Hepatocyte (in vitro differentiated cells): ENCODE data around the gene NEK10. TPM values are rescaled to one million over a fixed set of nuclear protein-coding genes. Genes with fewer than 3 reads are reported as not detected.

Source experiments
- DNase-seq: peaks from one replicate; pipeline ENCODE4 v3.0.0-alpha.2; 2016; ENCODE audit warnings: low spot score
- H2AFZ ChIP-seq: fragments of 200-600 bp; sonication (generic); 2 replicates; pipeline ENCODE4 v1.6.0; 2016; ENCODE audit warnings: antibody characterized with exemption, mild to moderate bottlenecking
- H3K27ac ChIP-seq: fragments of 200-600 bp; sonication (generic); 2 replicates; pipeline ENCODE4 v1.5.1; 2016; ENCODE audit warnings: mild to moderate bottlenecking
- H3K27me3 ChIP-seq: fragments of 200-600 bp; sonication (generic); 2 replicates; pipeline ENCODE4 v1.6.1; 2016
- H3K36me3 ChIP-seq: fragments of 200-600 bp; sonication (generic); replicated peaks from 2 replicates; pipeline ENCODE4 v1.5.1; 2016; ENCODE audit warnings: low read depth; ENCODE audit not compliant: insufficient read depth
- H3K4me1 ChIP-seq: fragments of 200-600 bp; sonication (generic); 2 replicates; pipeline ENCODE4 v1.5.1; 2016; ENCODE audit warnings: mild to moderate bottlenecking, moderate library complexity; ENCODE audit not compliant: insufficient read depth
- H3K4me2 ChIP-seq: fragments of 200-600 bp; sonication (generic); 2 replicates; pipeline ENCODE4 v1.6.0; 2016
- H3K4me3 ChIP-seq: fragments of 200-600 bp; sonication (generic); 2 replicates; pipeline ENCODE4 v1.5.1; 2016; ENCODE audit warnings: mild to moderate bottlenecking
- H3K79me2 ChIP-seq: fragments of 200-600 bp; sonication (generic); 2 replicates; pipeline ENCODE4 v1.6.0; 2017; ENCODE audit warnings: mild to moderate bottlenecking
- H3K9me2 ChIP-seq: fragments of 200-600 bp; sonication (generic); replicated peaks from 2 replicates; pipeline ENCODE4 v1.6.0; 2017; ENCODE audit warnings: mild to moderate bottlenecking; ENCODE audit not compliant: insufficient read depth
- H3K9me3 ChIP-seq: fragments of 200-600 bp; sonication (generic); 2 replicates; pipeline ENCODE4 v1.5.1; 2016; ENCODE audit warnings: low read depth, mild to moderate bottlenecking
- H4K20me1 ChIP-seq: fragments of 200-600 bp; sonication (generic); 2 replicates; pipeline ENCODE4 v1.6.0; 2016; ENCODE audit warnings: mild to moderate bottlenecking; ENCODE audit not compliant: insufficient read depth, poor library complexity, severe bottlenecking
- EZH2 ChIP-seq: fragments of 200-600 bp; sonication (generic); IDR thresholded peaks from 2 replicates; pipeline ENCODE4 v1.6.1; 2016; ENCODE audit warnings: antibody characterized with exemption, mild to moderate bottlenecking, borderline replicate concordance
- EZH2phosphoT487 ChIP-seq: fragments of 200-600 bp; sonication (generic); IDR thresholded peaks from one replicate; pipeline ENCODE4 v1.6.1; 2018; ENCODE audit warnings: antibody characterized with exemption, mild to moderate bottlenecking, low read depth, moderate library complexity; ENCODE audit not compliant: unreplicated experiment, severe bottlenecking
- WGBS: methylation state at CpG from one replicate; pipeline ENCODE4 v1.1.6; 2016; ENCODE audit warnings: low lambda C conversion rate; ENCODE audit errors: missing lambda C conversion rate; 5-methylcytosine and 5-hydroxymethylcytosine counted together
- polyA plus RNA-seq: library from polyadenylated mRNA; unstranded; fragments of >200 nt; fragmentation: Nextera tagmentation; extraction: Ambion mirVana; gene quantifications from 2 replicates; pipeline ENCODE4 v1.2.1, GENCODE V29; 2016
- total RNA-seq: library from RNA; depleted of rRNA; stranded (reverse); fragments of >200 nt; gene quantifications from 2 replicates; pipeline ENCODE4 v1.2.3, GENCODE V29; 2014
- TF ChIP-seq, protein P1 (sequence below): fragments of 200-600 bp; sonication (generic); IDR thresholded peaks from 2 replicates; pipeline ENCODE4 v1.5.1; 2016; ENCODE audit warnings: antibody characterized with exemption, mild to moderate bottlenecking; ENCODE audit not compliant: poor library complexity

NEK10 gene
- total and polyA plus RNA-seq, 2 experiments from 2014 or later = 0.13 to 2.0 TPM

DNA sequence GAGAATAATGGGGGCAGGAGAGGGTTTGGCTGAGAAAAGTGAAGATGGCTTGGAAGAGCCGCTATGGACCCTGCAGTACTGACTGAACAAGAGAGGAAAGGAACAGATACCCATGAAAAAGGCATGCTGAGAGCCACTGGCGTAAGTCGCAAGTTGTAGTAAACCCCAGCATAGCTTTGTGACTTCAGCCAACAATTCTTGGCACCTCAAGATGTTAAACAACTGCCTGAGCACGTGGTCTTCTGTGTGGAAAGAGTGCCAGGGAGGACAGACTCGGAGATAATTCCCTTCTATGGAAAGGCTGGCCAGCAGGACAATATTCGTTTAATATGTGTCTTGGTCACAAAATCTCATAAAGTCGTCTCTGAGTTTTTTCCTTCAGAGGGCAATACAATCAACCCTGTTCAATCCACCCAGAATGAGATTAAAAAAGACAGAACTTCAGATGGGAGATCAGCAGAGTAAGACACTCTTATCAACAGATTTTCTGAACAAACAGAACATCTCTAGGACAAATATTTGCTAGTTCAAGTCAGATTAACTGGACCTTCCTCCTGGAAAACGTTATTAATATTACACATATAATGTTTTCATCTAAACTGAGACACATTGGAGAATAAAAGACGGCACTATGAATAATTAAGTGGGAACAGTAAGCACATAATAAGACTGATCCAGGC is 49.2 kb downstream of the NEK10 start:
- DNase-seq = no peak
- no peak overlapping the region for H3K27ac ChIP-seq
- WGBS = 81% methylated on average over 9 of the region's 9 CpGs
- H3K27me3 ChIP-seq = no peaks in the 10 kb centered on the region
- H3K79me2 ChIP-seq = no peaks in the 10 kb centered on the region
- H3K4me2 ChIP-seq = no peak overlapping the region
- H3K4me3 ChIP-seq = no peak overlapping the region
- no peaks in the 10 kb centered on the region for H4K20me1 ChIP-seq
- H3K9me3 ChIP-seq = no peaks in the 10 kb centered on the region
- H3K4me1 ChIP-seq = no peaks in the 10 kb centered on the region
- TF ChIP-seq, protein P1, sequence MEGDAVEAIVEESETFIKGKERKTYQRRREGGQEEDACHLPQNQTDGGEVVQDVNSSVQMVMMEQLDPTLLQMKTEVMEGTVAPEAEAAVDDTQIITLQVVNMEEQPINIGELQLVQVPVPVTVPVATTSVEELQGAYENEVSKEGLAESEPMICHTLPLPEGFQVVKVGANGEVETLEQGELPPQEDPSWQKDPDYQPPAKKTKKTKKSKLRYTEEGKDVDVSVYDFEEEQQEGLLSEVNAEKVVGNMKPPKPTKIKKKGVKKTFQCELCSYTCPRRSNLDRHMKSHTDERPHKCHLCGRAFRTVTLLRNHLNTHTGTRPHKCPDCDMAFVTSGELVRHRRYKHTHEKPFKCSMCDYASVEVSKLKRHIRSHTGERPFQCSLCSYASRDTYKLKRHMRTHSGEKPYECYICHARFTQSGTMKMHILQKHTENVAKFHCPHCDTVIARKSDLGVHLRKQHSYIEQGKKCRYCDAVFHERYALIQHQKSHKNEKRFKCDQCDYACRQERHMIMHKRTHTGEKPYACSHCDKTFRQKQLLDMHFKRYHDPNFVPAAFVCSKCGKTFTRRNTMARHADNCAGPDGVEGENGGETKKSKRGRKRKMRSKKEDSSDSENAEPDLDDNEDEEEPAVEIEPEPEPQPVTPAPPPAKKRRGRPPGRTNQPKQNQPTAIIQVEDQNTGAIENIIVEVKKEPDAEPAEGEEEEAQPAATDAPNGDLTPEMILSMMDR = no peak
- no peak for TF ChIP-seq EZH2
- TF ChIP-seq EZH2phosphoT487 = no peak
- H3K9me2 ChIP-seq = no peaks in the 10 kb centered on the region
- H3K36me3 ChIP-seq = no peaks in the 10 kb centered on the region
- H2AFZ ChIP-seq = no peak overlapping the region

GRCh38 chr3:27319304-27319703 is 49.9 kb downstream of the NEK10 start:
- H2AFZ ChIP-seq = no peak overlapping the region
- H3K9me2 ChIP-seq = no peaks in the 10 kb centered on the region
- DNase-seq = no peak
- H3K4me2 ChIP-seq = no peak overlapping the region
- H3K27me3 ChIP-seq = no peaks in the 10 kb centered on the region
- H3K79me2 ChIP-seq = no peaks in the 10 kb centered on the region
- H3K27ac ChIP-seq = no peak overlapping the region
- H3K4me3 ChIP-seq = no peak overlapping the region
- H4K20me1 ChIP-seq = no peaks in the 10 kb centered on the region
- TF ChIP-seq EZH2phosphoT487 = no peak
- TF ChIP-seq, protein P1 = no peak
- TF ChIP-seq EZH2 = no peak
- no peaks in the 10 kb centered on the region for H3K36me3 ChIP-seq
- H3K9me3 ChIP-seq = no peaks in the 10 kb centered on the region
- no peaks in the 10 kb centered on the region for H3K4me1 ChIP-seq
- WGBS = 93% methylated on average over 2 of the region's 2 CpGs

DNA sequence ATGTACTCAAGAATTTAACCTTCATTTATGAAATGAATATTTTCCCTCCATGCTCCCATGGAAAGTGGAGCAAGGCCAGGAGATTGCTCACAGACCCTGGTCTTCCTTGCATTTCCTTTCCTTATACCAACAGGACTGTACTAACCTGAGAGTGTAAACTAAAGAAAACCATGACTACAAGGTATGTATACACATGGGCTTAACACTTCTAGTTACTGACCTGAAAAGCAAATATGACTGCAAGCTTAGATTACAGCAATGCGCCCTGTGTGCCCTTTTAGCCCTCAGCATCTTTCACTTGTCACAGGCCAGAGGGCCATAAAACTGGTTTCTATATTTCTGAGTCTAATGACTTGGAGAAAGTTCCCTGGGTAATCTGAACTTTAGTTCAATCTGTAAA is 52.1 kb downstream of the NEK10 start:
- Histone ChIP-seq H3K27ac (no peak overlapping the region), H4K20me1 (no peaks in the 10 kb centered on the region), H3K36me3 (no peaks in the 10 kb centered on the region), H2AFZ (no peak overlapping the region), H3K4me2 (no peak overlapping the region), H3K27me3 (no peaks in the 10 kb centered on the region), H3K4me3 (no peak overlapping the region), H3K9me3 (no peaks in the 10 kb centered on the region), H3K79me2 (no peaks in the 10 kb centered on the region), H3K4me1 (no peaks in the 10 kb centered on the region), H3K9me2 (no peaks in the 10 kb centered on the region)
- DNase-seq = peak; percentile 64
- TF ChIP-seq EZH2 = no peak
- TF ChIP-seq EZH2phosphoT487 = peak; percentile 92
- TF ChIP-seq, protein P1 = no peak
- WGBS = 71% methylated on average over 1 of the region's 1 CpG

- Histone ChIP-seq H3K4me3 (no peak overlapping the region), H3K79me2 (no peaks in the 10 kb centered on the region), H3K4me2 (no peak overlapping the region), H3K27me3 (no peaks in the 10 kb centered on the region), H3K9me3 (no peaks in the 10 kb centered on the region), H3K4me1 (no peaks in the 10 kb centered on the region), H3K36me3 (no peaks in the 10 kb centered on the region), H2AFZ (no peak overlapping the region), H3K27ac (no peak overlapping the region), H4K20me1 (no peaks in the 10 kb centered on the region), H3K9me2 (no peaks in the 10 kb centered on the region)
- TF ChIP-seq EZH2 (no peak), EZH2phosphoT487 (no peak)
- TF ChIP-seq, protein P1 = no peak
- WGBS = 78% methylated on average over 2 of the region's 2 CpGs
- no peak for DNase-seq
Measured at GRCh38 chr3:27315003-27315402, 54.2 kb downstream of the NEK10 start.
